C4-2B (cell line): ENCODE results near the gene MGME1.

Experiments used
- CTCF ChIP-seq: fragments of 450-650 bp; conservative IDR thresholded peaks from 2 replicates; pipeline ENCODE4 v1.5.1; 2017; ENCODE audit warnings: mild to moderate bottlenecking
- ZFX ChIP-seq: fragments of 450-650 bp; IDR thresholded peaks from 2 replicates; pipeline ENCODE4 v1.6.1; 2017

- TF ChIP-seq CTCF, result no peak
- no peak for TF ChIP-seq ZFX
Measured at GRCh38 chr20:17934141-17934862, 34.5 kb upstream of the MGME1 start.
